K562 (cell line): ENCODE data around the gene MILR1. TPM values are rescaled to one million over a fixed set of nuclear protein-coding genes. Genes with fewer than 3 reads are reported as not detected.
"Not testable (repeated sequence)": the region's sequence is repeated elsewhere in the genome, so short reads cannot be mapped to it uniquely, and the experiment has no call there.

ENCODE experiments used
- ATAC-seq: fragments of 200-7000 bp; cut with Tn5 transposase; 3 replicates; pipeline ENCODE4 v1.9.1; 2020; ENCODE audit warnings: moderate library complexity
- BruUV-seq: library from RNA; stranded (reverse); fragments of 400-500 nt; replicated peaks from 2 replicates; lab custom pipeline; 2021; lab: Mats Ljungman, UMichigan
- CTCF ChIA-PET: fragments of 300-600 bp; formaldehyde crosslinking; extraction: SDS; loops from one replicate; lab custom pipeline; 2021; ENCODE audit warnings: low intra/inter-chr PET ratio; lab: Yijun Ruan, JAX
- POLR2A ChIA-PET: fragments of 300-600, 350-650 bp; sonication (Branson Sonifier 250); formaldehyde crosslinking; extraction: SDS; loops from one replicate; lab custom pipeline; 2021; ENCODE audit warnings: antibody characterized with exemption, inconsistent platforms; lab: Yijun Ruan, JAX
- DNase-seq, 4 experiments: peaks; one replicate each; pipeline versions ENCODE4 v3.0.0 to v3.0.0-alpha.2; 2011 to 2018; ENCODE audit warnings: low spot score in 3 of 4, mixed read lengths in 3 of 4; ENCODE audit errors: extremely low read depth in 1 of 4
- FAIRE-seq: peaks from 2 replicates; lab custom pipeline; 2011; peaks lifted over from hg19 to GRCh38; lab: Jason Lieb, UNC
- H2AFZ ChIP-seq: 2 replicates; pipeline ENCODE4 v1.6.0; 2011; ENCODE audit warnings: low read depth, low read length, control low read depth, inconsistent platforms
- H3K27ac ChIP-seq: fragments of 200-600 bp; 3 replicates; pipeline ENCODE4 v1.8.0; 2011; ENCODE audit warnings: low read depth, mild to moderate bottlenecking, control low read depth, inconsistent platforms, low read length, moderate library complexity, mixed read lengths; ENCODE audit errors: extremely low read depth
- H3K27me3 ChIP-seq, 2 experiments: fragments of 300-600 bp in 1 of 2; 2 replicates in 1 of 2; 3 replicates in 1 of 2; pipeline versions ENCODE4 v1.6.0 to v1.8.0; 2011; ENCODE audit warnings: inconsistent platforms in 2 of 2, low read length in 2 of 2, mild to moderate bottlenecking in 1 of 2, mixed read lengths in 1 of 2, moderate library complexity in 1 of 2; ENCODE audit not compliant: control insufficient read depth in 2 of 2, insufficient read depth in 2 of 2
- H3K36me3 ChIP-seq: fragments of 300-600 bp; 3 replicates; pipeline ENCODE4 v1.8.0; 2011; ENCODE audit warnings: mild to moderate bottlenecking, low read length, inconsistent platforms; ENCODE audit not compliant: control insufficient read depth, insufficient read depth
- H3K4me1 ChIP-seq, 2 experiments: fragments of 200-600 bp in 1 of 2; replicated peaks in 1 of 2; 2 replicates in 1 of 2; 3 replicates in 1 of 2; pipeline versions ENCODE4 v1.5.1 to v1.8.0; 2011; ENCODE audit warnings: inconsistent platforms in 2 of 2, low read length in 2 of 2, mild to moderate bottlenecking in 1 of 2, mixed read lengths in 1 of 2, moderate library complexity in 1 of 2; ENCODE audit not compliant: control insufficient read depth in 2 of 2, insufficient read depth in 2 of 2
- H3K4me2 ChIP-seq: 2 replicates; pipeline ENCODE4 v1.6.1; 2011; ENCODE audit warnings: low read length, control low read depth, inconsistent platforms, mixed read lengths; ENCODE audit not compliant: insufficient read depth
- H3K4me3 ChIP-seq: fragments of 200-600 bp; sonication (generic), shearing (Covaris generic); 2 replicates; pipeline ENCODE4 v1.5.1; 2016; ENCODE audit warnings: control low read depth, inconsistent platforms
- H3K79me2 ChIP-seq: fragments of 200-600 bp; 3 replicates; pipeline ENCODE4 v1.8.0; 2011; ENCODE audit warnings: low read length, inconsistent platforms; ENCODE audit not compliant: control insufficient read depth, insufficient read depth
- H3K9ac ChIP-seq, 2 experiments: 2 replicates each; pipeline versions ENCODE4 v1.6.0 to v1.6.1; 2011; ENCODE audit warnings: low read depth in 2 of 2, low read length in 2 of 2, control low read depth in 1 of 2, inconsistent platforms in 1 of 2, mild to moderate bottlenecking in 1 of 2, mixed read lengths in 1 of 2; ENCODE audit not compliant: insufficient read depth in 1 of 2
- H3K9me1 ChIP-seq: one replicate; pipeline ENCODE4 v1.6.0; 2011; ENCODE audit warnings: inconsistent platforms, mild to moderate bottlenecking, low read length, moderate library complexity; ENCODE audit not compliant: control insufficient read depth, insufficient read depth
- H3K9me3 ChIP-seq: replicated peaks from 2 replicates; pipeline ENCODE4 v1.5.1; 2011; ENCODE audit warnings: low read depth, low read length, inconsistent platforms; ENCODE audit not compliant: control insufficient read depth, insufficient read depth
- H4K20me1 ChIP-seq: replicated peaks from 2 replicates; pipeline ENCODE4 v1.6.1; 2011; ENCODE audit warnings: low read length, inconsistent platforms, mixed read lengths; ENCODE audit not compliant: control insufficient read depth, insufficient read depth
- WGBS: fragments of 100-300 bp; shearing (Covaris generic); methylation state at CpG from one replicate; pipeline ENCODE4 v1.1.6; 2016; ENCODE audit warnings: low coverage, mixed read lengths; ENCODE audit not compliant: insufficient coverage; ENCODE audit errors: missing lambda C conversion rate; 5-methylcytosine and 5-hydroxymethylcytosine counted together
- in situ Hi-C: fragments of 300-500 bp; cut with MboI; formaldehyde crosslinking; loops from 4 replicates; pipeline ENCODE4 v1.15.0; 2018; ENCODE audit warnings: inconsistent platforms, mixed read lengths
- intact Hi-C: fragments of 100-400 bp; cut with micrococcal nuclease; formaldehyde crosslinking; loops from 2 replicates; pipeline ENCODE4 v1.14.2; 2022
- polyA plus RNA-seq, 8 experiments: library from polyadenylated mRNA; depleted of rRNA in 4 of 8; stranded (reverse) in 5 of 8; unstranded in 3 of 8; fragments of >200 nt; fragmentation: Nextera tagmentation in 2 of 8; fragmentation: Illumina TruSeq in 1 of 8; extraction: Ambion mirVana in 2 of 8; extraction: Trizol in 1 of 8; gene quantifications; 2 replicates each; pipeline versions ENCODE4 v1.2.1 to v1.2.3, GENCODE V29; 2011 to 2014; ENCODE audit warnings: inconsistent platforms in 1 of 8, missing spikeins in 1 of 8
- total RNA-seq, 7 experiments: library from RNA; depleted of rRNA in 6 of 7; stranded (reverse); fragments of >200 nt in 6 of 7; fragmentation: Illumina TruSeq in 2 of 7; extraction: Trizol in 2 of 7; gene quantifications; 2 replicates each; pipeline versions ENCODE4 v1.2.1 to v1.2.3, GENCODE V29; 2011 to 2021; ENCODE audit warnings: low replicate concordance in 1 of 7
- TF ChIP-seq, protein P1 (sequence below): IDR thresholded peaks from 2 replicates; pipeline ENCODE4 v1.6.1; 2016; ENCODE audit warnings: missing genetic modification characterization, missing compliant biosample characterization
- TF ChIP-seq, protein P2 (sequence below), 2 experiments: IDR thresholded peaks in 1 of 2; conservative IDR thresholded peaks in 1 of 2; 2 replicates each; pipeline ENCODE4 v1.6.1; 2016; ENCODE audit warnings: low read depth in 2 of 2, mild to moderate bottlenecking in 1 of 2, missing compliant biosample characterization in 1 of 2, missing genetic modification characterization in 1 of 2, moderate library complexity in 1 of 2
- TF ChIP-seq, protein P3 (sequence below): fragments of 450-650 bp; IDR thresholded peaks from 2 replicates; pipeline ENCODE4 v1.6.1; 2016; ENCODE audit warnings: borderline replicate concordance

Gene MILR1
- total and polyA plus RNA-seq, 9 of the 15 experiments (the other 6 are each of a cell fraction or from before 2014, with no cell fraction given), result 3.8 to 14.1 (median 7.1) TPM

GRCh38 chr17:64466834-64467233 lies 17.9 kb downstream of the MILR1 start:
- H3K4me3 ChIP-seq, H3K4me2 ChIP-seq, ATAC-seq, H3K36me3 ChIP-seq, H2AFZ ChIP-seq, DNase-seq, H3K9ac ChIP-seq, H4K20me1 ChIP-seq, in situ Hi-C loops, BruUV-seq: not testable (repeated sequence)
- TF ChIP-seq, protein P1, sequence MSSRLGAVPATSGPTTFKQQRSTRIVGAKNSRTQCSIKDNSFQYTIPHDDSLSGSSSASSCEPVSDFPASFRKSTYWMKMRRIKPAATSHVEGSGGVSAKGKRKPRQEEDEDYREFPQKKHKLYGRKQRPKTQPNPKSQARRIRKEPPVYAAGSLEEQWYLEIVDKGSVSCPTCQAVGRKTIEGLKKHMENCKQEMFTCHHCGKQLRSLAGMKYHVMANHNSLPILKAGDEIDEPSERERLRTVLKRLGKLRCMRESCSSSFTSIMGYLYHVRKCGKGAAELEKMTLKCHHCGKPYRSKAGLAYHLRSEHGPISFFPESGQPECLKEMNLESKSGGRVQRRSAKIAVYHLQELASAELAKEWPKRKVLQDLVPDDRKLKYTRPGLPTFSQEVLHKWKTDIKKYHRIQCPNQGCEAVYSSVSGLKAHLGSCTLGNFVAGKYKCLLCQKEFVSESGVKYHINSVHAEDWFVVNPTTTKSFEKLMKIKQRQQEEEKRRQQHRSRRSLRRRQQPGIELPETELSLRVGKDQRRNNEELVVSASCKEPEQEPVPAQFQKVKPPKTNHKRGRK (tag), result peak; percentile 61
- TF ChIP-seq, all 486 proteins: peak for 1; not testable (repeated sequence) for 485
- H3K79me2 ChIP-seq, FAIRE-seq, CTCF ChIA-PET, intact Hi-C loops, H3K27ac ChIP-seq, H3K4me1 ChIP-seq, H3K27me3 ChIP-seq, H3K9me1 ChIP-seq, H3K9me3 ChIP-seq: not testable (repeated sequence)
- POLR2A ChIA-PET, result interaction anchor here (0.6 to 1.9 kb wide), 4 partner anchors 11 to 249 kb away, joined by 3 to 8 read pairs (median 4); partner anchors contain the start of gene POLG2
- WGBS, result 0% methylated on average over 1 of the region's 1 CpG

GRCh38 chr17:64470625-64471024 lies 21.7 kb downstream of the MILR1 start:
- DNase-seq, result no peak
- ATAC-seq, result no peak
- TF ChIP-seq, protein P2, sequence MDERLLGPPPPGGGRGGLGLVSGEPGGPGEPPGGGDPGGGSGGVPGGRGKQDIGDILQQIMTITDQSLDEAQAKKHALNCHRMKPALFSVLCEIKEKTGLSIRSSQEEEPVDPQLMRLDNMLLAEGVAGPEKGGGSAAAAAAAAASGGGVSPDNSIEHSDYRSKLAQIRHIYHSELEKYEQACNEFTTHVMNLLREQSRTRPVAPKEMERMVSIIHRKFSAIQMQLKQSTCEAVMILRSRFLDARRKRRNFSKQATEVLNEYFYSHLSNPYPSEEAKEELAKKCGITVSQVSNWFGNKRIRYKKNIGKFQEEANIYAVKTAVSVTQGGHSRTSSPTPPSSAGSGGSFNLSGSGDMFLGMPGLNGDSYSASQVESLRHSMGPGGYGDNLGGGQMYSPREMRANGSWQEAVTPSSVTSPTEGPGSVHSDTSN (CRISPR knock-in tag; IDR thresholded peaks at IDR 0.05; ENCODE audit: low read depth), result no peak
- TF ChIP-seq, protein P2 (tag; conservative IDR thresholded peaks at IDR 0.05; ENCODE audit: low read depth), result 0 out of 2 replicates have a peak, but pooled peaks have one; percentile 34
- TF ChIP-seq, protein P3, sequence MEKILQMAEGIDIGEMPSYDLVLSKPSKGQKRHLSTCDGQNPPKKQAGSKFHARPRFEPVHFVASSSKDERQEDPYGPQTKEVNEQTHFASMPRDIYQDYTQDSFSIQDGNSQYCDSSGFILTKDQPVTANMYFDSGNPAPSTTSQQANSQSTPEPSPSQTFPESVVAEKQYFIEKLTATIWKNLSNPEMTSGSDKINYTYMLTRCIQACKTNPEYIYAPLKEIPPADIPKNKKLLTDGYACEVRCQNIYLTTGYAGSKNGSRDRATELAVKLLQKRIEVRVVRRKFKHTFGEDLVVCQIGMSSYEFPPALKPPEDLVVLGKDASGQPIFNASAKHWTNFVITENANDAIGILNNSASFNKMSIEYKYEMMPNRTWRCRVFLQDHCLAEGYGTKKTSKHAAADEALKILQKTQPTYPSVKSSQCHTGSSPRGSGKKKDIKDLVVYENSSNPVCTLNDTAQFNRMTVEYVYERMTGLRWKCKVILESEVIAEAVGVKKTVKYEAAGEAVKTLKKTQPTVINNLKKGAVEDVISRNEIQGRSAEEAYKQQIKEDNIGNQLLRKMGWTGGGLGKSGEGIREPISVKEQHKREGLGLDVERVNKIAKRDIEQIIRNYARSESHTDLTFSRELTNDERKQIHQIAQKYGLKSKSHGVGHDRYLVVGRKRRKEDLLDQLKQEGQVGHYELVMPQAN, result no peak
- H3K9me1 ChIP-seq, result no peaks in the 10 kb centered on the region
- no peaks in the 10 kb centered on the region for H3K79me2 ChIP-seq
- no peaks in the 10 kb centered on the region for H3K9me3 ChIP-seq
- H3K27me3 ChIP-seq, result no peaks in the 10 kb centered on the region
- no peak overlapping the region for H3K27ac ChIP-seq
- in situ Hi-C loops, result no loop called here
- no peaks in the 10 kb centered on the region for H3K4me1 ChIP-seq
- no peak overlapping the region for H3K4me2 ChIP-seq
- no peak overlapping the region for H3K4me3 ChIP-seq
- ChIA-PET CTCF (no interaction called here), POLR2A (interaction anchor here (0.7 kb wide), 1 partner anchor 13 kb away, joined by 3 read pairs; no protein-coding TSS in a partner anchor)
- no TSS peak for BruUV-seq
- no peak overlapping the region for H3K9ac ChIP-seq
- FAIRE-seq, result no peak
- no peaks in the 10 kb centered on the region for H4K20me1 ChIP-seq
- intact Hi-C loops, result no loop called here
- H2AFZ ChIP-seq, result no peak overlapping the region
- 50% methylated on average over 4 of the region's 4 CpGs for WGBS
- no peaks in the 10 kb centered on the region for H3K36me3 ChIP-seq
